Natural killer cell (primary cell): ENCODE data around the gene PRR16. TPM values are rescaled to one million over a fixed set of nuclear protein-coding genes. Genes with fewer than 3 reads are reported as not detected.

Source experiments
- ATAC-seq, 3 donors: fragments of 150-1000 bp in 2 of 3; fragments of 200-7000 bp in 1 of 3; cut with Tn5 transposase; 1 replicate in 1 of 3; 2 replicates in 2 of 3; pipeline ENCODE4 v1.10.0; 2021; ENCODE audit warnings: mild to moderate bottlenecking in 2 of 3, moderate library complexity in 2 of 3
- DNase-seq, 2 donors: peaks; one replicate each; pipeline versions ENCODE4 v3.0.0 to v3.0.0-alpha.2; 2013 to 2021; ENCODE audit warnings: mixed read lengths in 1 of 2
- H3K27ac ChIP-seq: one replicate; pipeline ENCODE4 v1.5.1; 2013; ENCODE audit warnings: mild to moderate bottlenecking, low read length
- H3K27me3 ChIP-seq: one replicate; pipeline ENCODE4 v1.6.1; 2013; ENCODE audit warnings: low read length; ENCODE audit not compliant: control insufficient read depth, insufficient read depth
- H3K36me3 ChIP-seq: one replicate; pipeline ENCODE4 v1.6.1; 2013; ENCODE audit warnings: low read length; ENCODE audit not compliant: control insufficient read depth, insufficient read depth
- H3K4me1 ChIP-seq: one replicate; pipeline ENCODE4 v1.6.1; 2013; ENCODE audit warnings: low read length; ENCODE audit not compliant: control insufficient read depth, insufficient read depth
- H3K4me3 ChIP-seq: one replicate; pipeline ENCODE4 v1.5.1; 2013; ENCODE audit warnings: low read length
- H3K9me3 ChIP-seq: one replicate; pipeline ENCODE4 v1.6.1; 2013; ENCODE audit warnings: low read length; ENCODE audit not compliant: control insufficient read depth, insufficient read depth
- H3K27ac Mint-ChIP-seq, 2 donors: one replicate each; pipeline ENCODE4 v1.8.0; 2022; ENCODE audit warnings: mild to moderate bottlenecking in 2 of 2, mixed read lengths in 2 of 2, moderate library complexity in 1 of 2
- H3K27me3 Mint-ChIP-seq, 2 donors: one replicate each; pipeline ENCODE4 v1.8.0; 2022; ENCODE audit warnings: low read depth in 2 of 2, mixed read lengths in 2 of 2
- H3K36me3 Mint-ChIP-seq: one replicate; pipeline ENCODE4 v1.8.0; 2022; ENCODE audit warnings: mixed read lengths
- H3K4me1 Mint-ChIP-seq, 2 donors: one replicate each; pipeline ENCODE4 v1.8.0; 2022; ENCODE audit warnings: mixed read lengths in 2 of 2
- H3K4me3 Mint-ChIP-seq: one replicate; pipeline ENCODE4 v1.8.0; 2022; ENCODE audit warnings: mild to moderate bottlenecking, moderate library complexity, mixed read lengths
- H3K9me3 Mint-ChIP-seq, 2 donors: one replicate each; pipeline ENCODE4 v1.8.0; 2022; ENCODE audit warnings: mixed read lengths in 2 of 2
- WGBS: methylation state at CpG from one replicate; pipeline ENCODE4 v1.1.7; 2013; ENCODE audit warnings: missing lambda C conversion rate; ENCODE audit not compliant: insufficient coverage; 5-methylcytosine and 5-hydroxymethylcytosine counted together
- intact Hi-C: fragments of 100-400 bp; cut with micrococcal nuclease; formaldehyde crosslinking; loops from one replicate; pipeline ENCODE4 v1.14.2; 2022
- total RNA-seq, 4 donors: library from RNA; stranded (reverse); fragments of 120-200 nt in 1 of 4; gene quantifications; one replicate each; pipeline versions ENCODE4 v1.2.3 to v1.2.4, GENCODE V29; 2013 to 2022
- TF ChIP-seq, protein P1 (sequence below): fragments of 200-600 bp; IDR thresholded peaks from one replicate; pipeline ENCODE4 v1.8.0; 2022; ENCODE audit warnings: antibody characterized with exemption

Gene PRR16
- total RNA-seq, 3 donors from 2014 or later (not counting 1 experiment from before 2014, with no cell fraction given), result not detected

- no peak for ATAC-seq
- Histone ChIP-seq H3K4me1 (no peaks in the 10 kb centered on the region), H3K36me3 (no peaks in the 10 kb centered on the region), H3K27ac (no peak overlapping the region), H3K27me3 (no peaks in the 10 kb centered on the region), H3K9me3 (no peaks in the 10 kb centered on the region), H3K4me3 (no peak overlapping the region)
- TF ChIP-seq, protein P1, sequence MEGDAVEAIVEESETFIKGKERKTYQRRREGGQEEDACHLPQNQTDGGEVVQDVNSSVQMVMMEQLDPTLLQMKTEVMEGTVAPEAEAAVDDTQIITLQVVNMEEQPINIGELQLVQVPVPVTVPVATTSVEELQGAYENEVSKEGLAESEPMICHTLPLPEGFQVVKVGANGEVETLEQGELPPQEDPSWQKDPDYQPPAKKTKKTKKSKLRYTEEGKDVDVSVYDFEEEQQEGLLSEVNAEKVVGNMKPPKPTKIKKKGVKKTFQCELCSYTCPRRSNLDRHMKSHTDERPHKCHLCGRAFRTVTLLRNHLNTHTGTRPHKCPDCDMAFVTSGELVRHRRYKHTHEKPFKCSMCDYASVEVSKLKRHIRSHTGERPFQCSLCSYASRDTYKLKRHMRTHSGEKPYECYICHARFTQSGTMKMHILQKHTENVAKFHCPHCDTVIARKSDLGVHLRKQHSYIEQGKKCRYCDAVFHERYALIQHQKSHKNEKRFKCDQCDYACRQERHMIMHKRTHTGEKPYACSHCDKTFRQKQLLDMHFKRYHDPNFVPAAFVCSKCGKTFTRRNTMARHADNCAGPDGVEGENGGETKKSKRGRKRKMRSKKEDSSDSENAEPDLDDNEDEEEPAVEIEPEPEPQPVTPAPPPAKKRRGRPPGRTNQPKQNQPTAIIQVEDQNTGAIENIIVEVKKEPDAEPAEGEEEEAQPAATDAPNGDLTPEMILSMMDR, result no peak
- Mint-ChIP-seq H3K36me3 (no peaks in the 10 kb centered on the region), H3K4me1 (no peaks in the 10 kb centered on the region), H3K4me3 (no peak overlapping the region), H3K27ac (no peak overlapping the region), H3K27me3 (no peaks in the 10 kb centered on the region), H3K9me3 (peaks cover 3 to 5% of the 10 kb centered on the region in 2 donors)
- no peak for DNase-seq
- intact Hi-C loops, result no loop called here
- 78% methylated on average over 2 of the region's 2 CpGs for WGBS
Measured at GRCh38 chr5:120540097-120540496, 76.0 kb downstream of the PRR16 start.

- no peak overlapping the region for H3K4me3 Mint-ChIP-seq
- H3K9me3 Mint-ChIP-seq, result peaks cover 4 to 5% of the 10 kb centered on the region in 2 donors
- DNase-seq (no peak), ATAC-seq (no peak)
- no peak overlapping the region for H3K4me3 ChIP-seq
- H3K36me3 ChIP-seq, result no peaks in the 10 kb centered on the region
- H3K27me3 ChIP-seq, result no peaks in the 10 kb centered on the region
- 100% methylated on average over 2 of the region's 2 CpGs for WGBS
- no peaks in the 10 kb centered on the region for H3K27me3 Mint-ChIP-seq
- no peak overlapping the region for H3K27ac ChIP-seq
- no peaks in the 10 kb centered on the region for H3K36me3 Mint-ChIP-seq
- TF ChIP-seq, protein P1, result no peak
- no peak overlapping the region for H3K27ac Mint-ChIP-seq
- H3K4me1 ChIP-seq, result no peaks in the 10 kb centered on the region
- H3K9me3 ChIP-seq, result no peaks in the 10 kb centered on the region
- intact Hi-C loops, result no loop called here
- H3K4me1 Mint-ChIP-seq, result no peaks in the 10 kb centered on the region
Measured at GRCh38 chr5:120544043-120544442, 79.9 kb downstream of the PRR16 start.

DNA sequence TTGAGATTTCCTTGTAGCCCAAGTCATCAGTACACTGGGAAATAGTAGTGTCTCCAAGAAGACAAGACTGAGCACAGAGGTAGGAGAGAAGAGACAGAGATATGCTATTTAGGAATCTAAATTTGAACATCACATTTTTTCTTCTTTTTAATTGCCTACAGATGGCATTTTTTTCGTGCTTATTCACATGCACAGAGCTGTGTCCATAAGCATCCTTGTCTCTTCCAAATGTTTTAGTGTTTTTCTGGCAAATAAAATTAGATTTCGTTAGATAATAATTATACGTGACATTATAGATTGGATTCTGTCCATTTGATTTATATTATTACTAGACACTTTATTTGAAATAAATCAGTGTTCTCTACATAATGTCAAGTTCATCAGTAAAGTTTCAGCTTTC, 80.9 kb downstream of the PRR16 start:
- WGBS, result no CpG with 5 or more reads among the region's 3 CpGs
- Histone ChIP-seq H3K27ac (no peak overlapping the region), H3K36me3 (no peaks in the 10 kb centered on the region), H3K4me1 (no peaks in the 10 kb centered on the region), H3K4me3 (no peak overlapping the region), H3K27me3 (no peaks in the 10 kb centered on the region), H3K9me3 (no peaks in the 10 kb centered on the region)
- Mint-ChIP-seq H3K36me3 (no peaks in the 10 kb centered on the region), H3K9me3 (peaks cover 2 to 4% of the 10 kb centered on the region in 2 donors), H3K4me3 (no peak overlapping the region), H3K27me3 (no peaks in the 10 kb centered on the region), H3K27ac (no peak overlapping the region), H3K4me1 (no peaks in the 10 kb centered on the region)
- ATAC-seq (no peak), DNase-seq (no peak)
- intact Hi-C loops, result no loop called here
- TF ChIP-seq, protein P1, result no peak

GRCh38 chr5:120545951-120546350, 81.9 kb downstream of the PRR16 start:
- no peaks in the 10 kb centered on the region for H3K36me3 Mint-ChIP-seq
- H3K27me3 Mint-ChIP-seq, result no peaks in the 10 kb centered on the region
- H3K27ac ChIP-seq, result no peak overlapping the region
- intact Hi-C loops, result no loop called here
- no peaks in the 10 kb centered on the region for H3K4me1 ChIP-seq
- H3K4me1 Mint-ChIP-seq, result no peaks in the 10 kb centered on the region
- H3K4me3 Mint-ChIP-seq, result no peak overlapping the region
- H3K27ac Mint-ChIP-seq, result no peak overlapping the region
- DNase-seq, result no peak
- H3K9me3 ChIP-seq, result no peaks in the 10 kb centered on the region
- peaks cover 2% of the 10 kb centered on the region in 2 donors for H3K9me3 Mint-ChIP-seq
- WGBS, result 100% methylated on average over 1 of the region's 3 CpGs
- no peak overlapping the region for H3K4me3 ChIP-seq
- ATAC-seq, result no peak
- H3K27me3 ChIP-seq, result no peaks in the 10 kb centered on the region
- no peaks in the 10 kb centered on the region for H3K36me3 ChIP-seq
- TF ChIP-seq, protein P1, result no peak
